Stimulated activated naive CD4-positive, alpha-beta T cell treated with Interleukin-2 at 50 U/mL for 16 hours (primary cell): ENCODE results near the gene ZNF688.
A peak's percentile ranks its signal among the peaks of the same experiment; 100 is the strongest.
"Not testable (repeated sequence)": the region's sequence is repeated elsewhere in the genome, so short reads cannot be mapped to it uniquely, and the experiment has no call there.

Experiments
- DNase-seq: peaks from one replicate; lab custom pipeline; 2025; lab: John Stamatoyannopoulos, UW

The ZNF688 gene

DNA sequence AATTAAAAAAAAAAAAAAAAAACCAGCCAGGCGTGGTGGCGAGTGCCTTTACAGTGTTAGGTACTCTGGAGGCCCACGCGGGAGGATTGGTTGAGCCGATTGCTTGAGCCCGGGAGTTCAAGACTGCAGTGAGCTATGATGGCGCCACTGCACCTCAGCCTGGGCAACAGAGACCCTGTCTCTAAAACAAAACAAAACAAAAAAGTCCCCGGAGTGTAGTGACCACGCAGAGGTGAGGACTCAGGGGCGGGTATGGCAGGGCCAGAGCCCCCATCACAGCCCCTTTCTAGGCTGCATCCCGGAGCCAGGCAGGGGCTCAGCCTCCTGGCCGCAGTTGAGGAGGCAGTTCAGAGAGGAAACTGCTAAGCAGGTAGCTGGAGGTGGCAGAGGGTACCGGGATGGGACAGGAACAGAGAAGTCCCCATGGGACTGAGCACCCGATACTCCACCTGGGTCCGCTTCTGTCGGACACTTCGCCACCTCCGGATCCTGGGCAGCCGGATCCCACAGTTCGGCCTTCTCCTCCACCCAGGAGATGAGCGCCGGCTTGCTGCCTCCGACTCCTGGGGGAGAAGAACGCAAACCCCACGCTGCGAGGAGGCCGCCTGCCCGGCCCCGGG, 37.7 kb downstream of the ZNF688 start:
- DNase-seq: peak; percentile 6

DNA sequence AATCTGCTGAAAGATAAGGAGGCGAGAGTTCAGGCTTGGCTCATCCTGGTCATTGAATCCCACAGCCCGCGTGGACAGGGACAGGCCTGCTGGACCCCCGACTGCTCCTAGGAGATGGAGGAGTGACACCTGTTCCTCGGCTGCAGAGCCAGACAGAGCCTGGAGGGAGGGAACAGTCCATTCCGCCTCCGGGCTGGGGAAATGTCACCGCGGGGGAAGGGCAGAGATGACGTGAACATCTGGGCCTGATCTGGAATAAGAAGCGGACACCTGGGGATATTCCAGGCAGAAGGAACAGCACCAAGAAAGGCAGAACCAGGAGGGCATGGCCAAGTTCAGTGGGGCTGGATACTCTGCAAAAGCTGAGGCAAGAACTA, 38.4 kb downstream of the ZNF688 start:
- no peak for DNase-seq

DNA sequence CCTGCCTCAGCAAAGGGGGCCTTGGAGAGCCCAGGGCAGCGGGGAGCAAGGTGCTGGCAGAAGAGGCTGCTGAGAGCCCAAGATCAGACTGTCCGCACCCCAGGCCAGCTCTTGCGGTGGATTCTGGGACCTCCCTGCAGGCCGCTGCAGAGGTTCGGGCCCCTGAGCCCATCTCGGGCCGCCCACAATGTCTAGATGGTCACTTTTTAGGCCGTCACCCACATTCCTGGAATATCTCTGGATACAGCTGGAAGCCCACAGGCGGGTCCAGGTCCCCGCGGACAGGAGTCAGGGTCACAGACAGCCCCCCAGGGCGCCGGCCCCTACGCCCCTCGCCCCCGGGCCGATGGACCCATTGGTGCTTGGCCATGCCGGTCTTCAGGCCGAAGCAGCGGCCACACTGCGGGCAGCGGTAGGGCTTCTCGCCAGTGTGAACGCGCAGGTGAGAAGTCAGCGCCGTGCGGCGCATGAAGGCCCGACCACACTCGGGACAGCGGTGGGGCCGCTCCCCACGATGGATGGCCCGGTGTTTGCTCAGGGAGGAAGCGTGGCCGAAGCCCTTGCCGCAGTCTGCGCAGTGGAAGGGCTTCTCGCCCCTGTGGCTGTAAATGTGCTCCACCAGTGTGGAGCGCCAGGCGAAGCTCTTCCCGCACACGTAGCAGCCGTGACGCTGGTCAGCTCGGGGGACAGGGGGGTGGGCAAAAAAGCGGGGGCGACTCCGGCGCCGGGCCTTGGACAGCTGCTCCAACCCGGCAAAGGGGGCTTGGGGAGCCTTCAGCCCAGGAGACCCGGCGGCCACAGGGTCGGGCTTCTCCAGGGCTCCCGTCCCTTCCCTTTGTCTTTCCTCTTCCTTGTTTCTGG, 39.0 kb downstream of the ZNF688 start:
- DNase-seq: no peak

- no peak for DNase-seq
These were observed 41.1 kb downstream of the ZNF688 start for GRCh38 chr16:30530163-30531037.

DNA sequence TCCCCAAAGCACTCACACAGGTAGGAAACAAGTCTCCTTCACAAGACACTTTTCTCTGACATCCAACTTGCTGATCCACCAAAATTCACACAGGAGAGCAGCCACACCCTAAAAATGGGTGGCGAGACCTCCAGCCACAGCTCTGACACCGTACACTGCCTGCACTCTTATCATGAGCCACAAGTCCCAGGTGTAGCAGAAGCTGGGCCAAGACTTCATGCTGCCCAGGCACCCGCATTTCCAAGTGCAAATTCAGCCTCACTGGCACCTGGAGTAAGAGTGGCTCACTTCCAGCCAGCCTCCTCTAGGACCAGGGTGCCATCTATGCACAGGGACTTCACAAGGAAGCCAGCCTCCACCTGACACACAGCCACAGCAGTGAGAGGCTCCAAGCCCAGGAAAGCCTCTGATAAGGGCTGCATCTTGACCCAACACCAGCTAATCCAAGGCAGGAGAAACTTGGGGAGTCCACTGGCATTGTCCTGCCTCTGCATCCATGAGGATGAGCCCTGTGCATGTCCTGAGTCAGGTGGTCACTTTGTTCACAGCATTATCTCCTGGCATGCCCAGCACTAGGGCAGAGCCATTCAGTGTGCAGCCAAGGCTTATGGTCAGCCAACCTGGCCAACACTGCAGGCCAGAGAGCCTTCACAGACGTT, 42.6 kb downstream of the ZNF688 start:
- no peak for DNase-seq

DNA sequence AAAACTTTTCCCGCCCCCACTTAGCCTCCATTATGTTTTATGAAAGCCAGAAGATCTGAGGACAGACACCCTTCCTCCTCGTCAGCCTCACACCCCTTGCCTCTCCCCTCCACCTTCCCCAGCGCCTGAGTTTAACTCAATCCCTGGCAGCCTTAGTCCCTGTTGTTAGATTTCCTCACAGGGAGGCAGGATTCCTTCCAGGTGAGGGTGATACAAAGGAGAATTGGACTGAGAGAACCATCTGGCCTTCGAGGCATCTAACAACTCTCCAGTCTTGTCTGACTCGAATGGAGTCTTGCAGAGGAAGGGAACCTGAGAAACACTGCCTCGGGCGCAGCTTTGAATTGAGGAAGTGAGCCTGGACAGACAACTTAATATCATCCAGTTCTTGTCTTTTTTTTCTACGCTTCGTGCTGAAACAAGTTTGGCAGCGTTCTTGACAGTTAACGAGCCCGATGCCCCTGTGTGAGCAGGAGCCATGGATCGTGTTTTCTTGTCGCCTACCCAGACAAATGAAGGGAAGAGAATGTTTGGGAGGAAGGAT, 43.8 kb downstream of the ZNF688 start:
- no peak for DNase-seq

- DNase-seq: peak; percentile 94
These were observed 44.5 kb downstream of the ZNF688 start for GRCh38 chr16:30526823-30527634.

GRCh38 chr16:30526137-30526822, 45.2 kb downstream of the ZNF688 start, which contains the start of gene ZNF768:
Gene ZNF768, minus strand, starts transcription at chr16:30526566. Its CDS starts 153 bp downstream, at chr16:30526413.
- DNase-seq: peak; percentile 56

DNA sequence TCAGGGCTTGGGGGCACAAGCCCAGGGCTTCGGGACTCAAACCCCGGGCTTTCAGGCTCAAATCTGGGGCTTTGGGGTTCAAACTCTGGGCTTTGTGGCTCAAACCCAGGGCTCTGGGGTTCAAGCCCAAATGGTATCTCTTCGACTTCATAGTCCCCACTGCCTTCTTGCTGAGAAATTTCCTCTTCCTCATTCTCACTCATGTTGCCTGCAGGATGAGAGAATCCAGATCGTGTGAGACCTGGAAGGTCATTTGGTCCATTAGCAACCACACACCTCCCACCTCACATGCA, 45.7 kb downstream of the ZNF688 start:
- no peak for DNase-seq

DNA sequence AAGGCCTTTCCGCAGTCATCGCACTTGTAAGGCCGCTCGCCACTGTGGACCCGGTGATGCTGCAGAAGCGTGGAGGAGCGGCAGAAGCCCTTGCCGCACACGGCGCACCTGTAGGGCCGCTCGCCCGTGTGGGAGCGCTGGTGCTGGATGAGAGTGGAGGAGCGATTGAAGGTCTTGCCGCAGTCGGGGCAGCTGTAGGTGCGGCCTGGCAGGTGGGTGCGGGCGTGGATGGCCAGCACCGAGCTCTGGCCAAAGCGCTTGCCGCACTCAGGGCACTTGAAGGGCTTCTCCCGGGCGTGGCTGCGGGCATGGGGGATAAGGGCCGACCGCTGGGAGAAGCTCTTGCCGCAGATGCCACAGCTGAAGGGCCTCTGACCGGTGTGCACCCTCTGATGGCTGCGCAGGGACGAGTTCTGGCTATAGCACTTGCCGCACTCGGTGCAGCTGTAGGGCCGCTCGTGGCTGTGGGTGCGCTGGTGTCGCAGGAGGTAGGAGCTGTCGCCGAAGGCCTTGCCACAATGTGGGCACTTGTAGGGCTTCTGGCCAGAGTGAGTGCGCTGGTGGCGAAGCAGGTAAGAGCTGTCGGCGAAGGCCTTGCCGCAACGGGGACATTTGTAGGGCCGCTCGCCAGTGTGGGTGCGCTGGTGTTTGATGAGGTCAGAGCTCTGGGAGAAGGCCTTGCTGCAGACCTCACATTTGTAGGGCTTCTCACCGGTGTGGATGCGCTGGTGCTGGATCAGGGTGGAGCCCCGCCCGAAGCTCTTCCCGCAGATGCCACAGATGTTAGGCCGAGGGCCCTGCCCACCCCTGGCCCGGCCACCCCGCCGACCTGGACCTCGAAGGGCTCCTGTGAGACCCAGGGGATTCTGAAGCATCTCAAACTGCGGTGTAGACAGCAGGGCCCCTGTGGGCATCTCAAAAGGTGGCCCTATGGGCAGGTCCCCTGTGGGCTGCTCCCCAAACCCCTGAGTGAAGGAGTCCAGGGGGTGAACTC, 46.6 kb downstream of the ZNF688 start:
- no peak for DNase-seq

DNA sequence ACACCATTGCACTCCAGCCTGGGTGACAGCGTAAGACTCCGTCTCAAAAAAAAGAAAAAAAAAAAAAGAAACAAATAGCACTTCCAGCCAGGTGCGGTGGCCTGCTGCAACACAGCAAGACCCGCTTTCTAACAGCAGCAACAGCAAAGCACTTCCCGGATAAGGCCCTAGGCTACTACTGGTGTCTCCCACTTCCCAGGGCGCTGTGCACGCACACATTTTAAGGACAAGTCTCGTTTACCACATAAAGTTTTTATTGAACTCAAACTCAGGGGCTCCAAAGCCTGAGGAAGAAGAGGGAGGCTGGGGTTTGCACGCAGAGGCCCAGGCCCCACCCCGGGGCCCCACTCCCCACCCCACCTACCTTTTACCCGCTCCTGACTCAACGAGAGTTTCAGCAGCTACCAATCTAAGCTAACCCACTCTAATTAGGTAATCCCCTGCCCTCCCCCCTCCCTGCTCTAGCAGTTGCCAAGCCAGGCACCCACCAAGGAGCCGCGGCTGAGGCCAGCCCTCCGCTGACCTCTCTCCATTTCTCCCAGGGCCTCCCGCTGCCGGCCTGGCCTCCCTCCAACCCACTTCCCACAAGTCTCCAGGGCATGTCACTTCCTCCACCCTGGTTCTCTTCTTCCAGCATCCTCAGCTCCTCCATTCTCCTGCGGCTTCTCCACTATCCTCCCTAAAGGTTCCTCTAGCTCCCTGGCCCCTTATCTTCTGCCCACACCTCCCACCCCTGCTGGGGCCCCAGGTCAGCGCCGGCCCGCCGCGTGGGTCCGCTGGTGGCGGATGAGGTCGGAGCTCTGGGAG, 47.5 kb downstream of the ZNF688 start:
- no peak for DNase-seq

- DNase-seq: not testable (repeated sequence)
These were observed 48.6 kb downstream of the ZNF688 start for GRCh38 chr16:30522702-30523463.

DNA sequence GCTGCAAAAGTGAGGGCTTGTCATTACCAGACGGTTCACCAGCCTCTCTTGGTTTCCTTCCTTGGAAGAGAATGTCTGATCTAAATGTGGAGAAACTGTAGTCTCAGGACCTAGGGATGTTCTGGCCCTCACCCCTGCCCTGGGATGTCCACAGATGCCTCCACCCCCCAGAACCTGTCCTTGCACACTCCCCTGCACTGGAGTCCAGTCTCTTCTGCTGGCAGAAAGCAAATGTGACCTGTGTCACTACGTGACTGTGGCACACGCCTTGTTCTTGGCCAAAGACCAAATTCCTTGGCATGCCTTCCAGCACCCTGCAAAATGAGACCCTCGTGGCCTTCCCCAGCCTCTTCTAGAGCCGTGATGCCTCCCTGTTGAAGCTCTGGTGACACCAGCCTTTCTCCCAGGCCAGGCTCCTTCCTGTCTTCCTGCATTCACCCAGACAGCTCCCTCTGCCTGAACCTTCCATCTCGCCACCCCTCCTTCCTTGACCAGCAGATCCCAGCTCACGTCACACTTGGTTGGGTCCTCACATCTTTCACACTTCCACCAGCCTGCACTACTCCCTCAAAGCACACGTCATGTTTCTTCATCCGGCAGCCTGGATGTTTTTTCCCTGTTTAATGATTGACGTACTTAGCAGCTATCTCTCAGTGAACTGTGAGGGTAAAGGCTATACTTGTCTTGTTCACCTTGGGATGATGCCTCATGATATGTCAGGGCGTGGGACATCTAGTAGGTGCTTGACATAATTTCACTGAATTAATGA, 49.5 kb downstream of the ZNF688 start:
- no peak for DNase-seq

GRCh38 chr16:30521476-30521872, 50.0 kb downstream of the ZNF688 start:
- no peak for DNase-seq
